Upper lobe of left lung (tissue), 6 donors: Measurements from ENCODE around the gene ADRA1B. TPM values are rescaled to one million over a fixed set of nuclear protein-coding genes. Genes with fewer than 3 reads are reported as not detected.
A peak's percentile ranks its signal among the peaks of the same experiment; 100 is the strongest.

Source experiments
- ATAC-seq, 2 donors: fragments of 200-7000 bp; cut with Tn5 transposase; one replicate each; pipeline ENCODE4 v1.9.1; 2022; ENCODE audit warnings: mild to moderate bottlenecking in 2 of 2, moderate library complexity in 2 of 2; ENCODE audit not compliant: low FRiP score in 2 of 2
- DNase-seq, 2 donors: peaks; one replicate each; pipeline ENCODE4 v3.0.0-alpha.2; 2019 to 2020
- H3K27ac ChIP-seq, 4 donors: fragments of 200-600 bp; sonication (generic); one replicate each; pipeline ENCODE4 v1.5.1; 2016 to 2019
- H3K27me3 ChIP-seq, 4 donors: fragments of 200-600 bp; sonication (generic); one replicate each; pipeline ENCODE4 v1.5.1; 2017 to 2019
- H3K36me3 ChIP-seq, 4 donors: fragments of 200-600 bp; sonication (generic); one replicate each; pipeline ENCODE4 v1.5.1; 2016 to 2019
- H3K4me1 ChIP-seq, 4 donors: fragments of 200-600 bp; sonication (generic); one replicate each; pipeline ENCODE4 v1.5.1; 2018 to 2019
- H3K4me3 ChIP-seq, 4 donors: fragments of 200-600 bp; sonication (generic); one replicate each; pipeline ENCODE4 v1.5.1; 2017 to 2019; ENCODE audit warnings: mild to moderate bottlenecking in 2 of 4, moderate library complexity in 1 of 4
- H3K9me3 ChIP-seq, 4 donors: fragments of 200-600 bp; sonication (generic); one replicate each; pipeline ENCODE4 v1.5.1; 2018 to 2019
- EP300 ChIP-seq, 4 donors: sonication (generic); formaldehyde crosslinking; IDR thresholded peaks; one replicate each; pipeline ENCODE4 v1.5.1; 2017; ENCODE audit warnings: antibody characterized with exemption in 4 of 4, control low read depth in 2 of 4
- POLR2A ChIP-seq, 4 donors: fragments of 450-650 bp; IDR thresholded peaks; one replicate each; pipeline ENCODE4 v1.5.1; 2016 to 2017; ENCODE audit warnings: antibody characterized with exemption in 4 of 4, mild to moderate bottlenecking in 2 of 4
- POLR2AphosphoS5 ChIP-seq, 2 donors: sonication (generic); formaldehyde crosslinking; IDR thresholded peaks; one replicate each; pipeline ENCODE4 v1.5.1; 2017; ENCODE audit warnings: antibody characterized with exemption in 2 of 2
- WGBS, 2 donors: methylation state at CpG; one replicate each; pipeline ENCODE4 v1.1.5; 2017 to 2018; 5-methylcytosine and 5-hydroxymethylcytosine counted together
- total RNA-seq, 6 donors: library from RNA; depleted of rRNA in 4 of 6; stranded (reverse); fragments of >200 nt in 4 of 6; gene quantifications; one replicate each; pipeline versions ENCODE4 v1.1.0 to v1.2.1, GENCODE V29; 2016 to 2021
- TF ChIP-seq, protein P1 (sequence below), 6 experiments: fragments of 450-650 bp in 4 of 6; fragments of 200-600 bp in 2 of 6; sonication (generic) in 2 of 6; IDR thresholded peaks; one replicate each; pipeline ENCODE4 v1.5.1; 2016 to 2019; ENCODE audit warnings: antibody characterized with exemption in 6 of 6
- donor health status: DM: no; HTN: no; CAD: no; lungs with moderate emphysema.
- donor health status: DM: no; HTN: yes; CAD: no; lungs with severe emphysema.

The ADRA1B gene
- total RNA-seq, 6 donors from 2014 or later, result 3.4 to 9.9 (median 5.9) TPM

DNA sequence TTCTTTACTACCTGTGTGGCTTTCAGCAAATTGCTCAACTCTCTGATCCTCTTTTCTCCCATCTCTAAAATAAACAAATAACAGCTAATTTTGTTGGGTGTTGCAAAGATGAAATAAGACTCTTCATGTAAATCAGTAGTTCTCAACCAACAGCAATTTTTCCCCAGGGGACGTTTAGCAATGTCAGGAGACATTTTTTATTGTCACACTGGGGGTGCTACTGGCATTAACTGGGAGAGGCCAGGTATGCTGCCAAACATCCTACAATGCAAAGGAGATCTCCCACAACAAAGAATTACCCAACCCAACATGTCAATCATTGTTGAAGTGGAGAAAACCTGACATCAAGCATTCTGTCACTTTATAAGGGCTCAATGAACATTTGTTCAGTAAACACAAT is 19.7 kb downstream of the ADRA1B start:
- DNase-seq, result no peak
- no peak overlapping the region for H3K27ac ChIP-seq
- no peaks in the 10 kb centered on the region for H3K9me3 ChIP-seq
- H3K36me3 ChIP-seq, result no peaks in the 10 kb centered on the region
- 52 to 75% methylated on average over 1 of the region's 1 CpG for WGBS, 2 donors
- H3K4me1 ChIP-seq, result no peaks in the 10 kb centered on the region
- no peak overlapping the region for H3K4me3 ChIP-seq
- TF ChIP-seq, protein P1, sequence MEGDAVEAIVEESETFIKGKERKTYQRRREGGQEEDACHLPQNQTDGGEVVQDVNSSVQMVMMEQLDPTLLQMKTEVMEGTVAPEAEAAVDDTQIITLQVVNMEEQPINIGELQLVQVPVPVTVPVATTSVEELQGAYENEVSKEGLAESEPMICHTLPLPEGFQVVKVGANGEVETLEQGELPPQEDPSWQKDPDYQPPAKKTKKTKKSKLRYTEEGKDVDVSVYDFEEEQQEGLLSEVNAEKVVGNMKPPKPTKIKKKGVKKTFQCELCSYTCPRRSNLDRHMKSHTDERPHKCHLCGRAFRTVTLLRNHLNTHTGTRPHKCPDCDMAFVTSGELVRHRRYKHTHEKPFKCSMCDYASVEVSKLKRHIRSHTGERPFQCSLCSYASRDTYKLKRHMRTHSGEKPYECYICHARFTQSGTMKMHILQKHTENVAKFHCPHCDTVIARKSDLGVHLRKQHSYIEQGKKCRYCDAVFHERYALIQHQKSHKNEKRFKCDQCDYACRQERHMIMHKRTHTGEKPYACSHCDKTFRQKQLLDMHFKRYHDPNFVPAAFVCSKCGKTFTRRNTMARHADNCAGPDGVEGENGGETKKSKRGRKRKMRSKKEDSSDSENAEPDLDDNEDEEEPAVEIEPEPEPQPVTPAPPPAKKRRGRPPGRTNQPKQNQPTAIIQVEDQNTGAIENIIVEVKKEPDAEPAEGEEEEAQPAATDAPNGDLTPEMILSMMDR (IDR thresholded peaks at IDR 0.05), result no peak
- TF ChIP-seq EP300 (IDR thresholded peaks at IDR 0.05) (no peak), POLR2AphosphoS5 (IDR thresholded peaks at IDR 0.05) (no peak), POLR2A (IDR thresholded peaks at IDR 0.05) (no peak)
- no peak for ATAC-seq
- H3K27me3 ChIP-seq, result no peaks in the 10 kb centered on the region

DNA sequence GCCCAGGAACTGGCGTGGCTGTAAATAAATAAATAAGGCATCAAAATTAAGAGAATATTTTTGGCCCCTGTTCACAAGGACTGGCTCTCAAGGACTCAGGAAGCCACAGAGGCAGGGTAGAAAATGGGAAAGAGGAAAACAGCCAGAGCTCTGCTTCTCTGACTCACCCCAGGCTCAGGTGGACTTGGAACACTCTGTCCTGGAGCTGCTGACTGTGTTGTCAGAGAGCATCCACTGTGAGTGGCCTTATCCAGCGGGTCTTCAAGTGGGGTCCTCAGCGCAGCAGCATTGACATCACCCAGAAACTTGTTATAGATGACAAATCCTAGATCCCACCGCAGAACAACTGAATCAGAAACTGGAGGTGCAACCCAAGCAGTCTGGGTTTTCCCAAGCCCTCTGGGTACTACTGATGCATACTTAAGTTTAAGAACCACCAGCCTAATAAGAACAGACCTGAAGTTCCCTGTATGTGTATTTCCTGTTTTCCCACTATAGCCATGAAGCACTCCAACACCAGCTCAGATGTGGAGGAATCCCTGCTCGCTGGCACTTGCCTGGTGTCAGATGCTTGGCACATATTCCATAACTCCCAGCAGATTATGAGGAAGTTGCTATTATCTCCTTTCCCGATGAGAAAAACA is 20.5 kb downstream of the ADRA1B start:
- Histone ChIP-seq H3K9me3 (no peaks in the 10 kb centered on the region), H3K27ac (no peak overlapping the region), H3K4me1 (no peaks in the 10 kb centered on the region), H3K27me3 (no peaks in the 10 kb centered on the region), H3K36me3 (no peaks in the 10 kb centered on the region), H3K4me3 (no peak overlapping the region)
- ATAC-seq (peak in 1 of 2 donors; percentile 20), DNase-seq (no peak)
- 63 to 76% methylated on average over 4 to 6 of the region's 6 CpGs for WGBS, 2 donors
- TF ChIP-seq EP300 (IDR thresholded peaks at IDR 0.05), result no peak
- no peak for TF ChIP-seq POLR2A (IDR thresholded peaks at IDR 0.05)
- TF ChIP-seq POLR2AphosphoS5 (IDR thresholded peaks at IDR 0.05), result no peak
- TF ChIP-seq, protein P1 (IDR thresholded peaks at IDR 0.05), result no peak

DNA sequence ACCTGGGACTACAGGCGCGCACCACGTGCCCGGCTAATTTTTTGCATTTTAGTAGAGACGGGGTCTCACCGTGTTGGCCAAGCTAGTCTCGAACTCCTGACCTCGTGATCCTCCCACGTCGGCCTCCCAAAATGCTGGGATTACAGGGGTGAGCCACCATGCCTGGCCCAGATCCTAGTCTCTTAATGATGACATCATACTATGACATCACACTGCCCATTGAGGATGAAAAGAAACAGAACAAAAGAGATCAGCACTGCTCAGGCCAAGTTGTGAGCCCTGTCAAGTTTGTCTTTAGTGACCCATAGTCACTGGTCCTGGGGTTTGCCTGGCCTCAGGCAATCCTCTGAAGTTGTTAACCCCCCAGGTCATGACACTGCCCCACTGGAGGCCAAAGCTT is 21.3 kb downstream of the ADRA1B start:
- no peaks in the 10 kb centered on the region for H3K4me1 ChIP-seq
- 95 to 98% methylated on average over 10 of the region's 10 CpGs for WGBS, 2 donors
- DNase-seq, result no peak
- ATAC-seq, result no peak
- no peaks in the 10 kb centered on the region for H3K9me3 ChIP-seq
- no peak overlapping the region for H3K27ac ChIP-seq
- no peak for TF ChIP-seq EP300 (IDR thresholded peaks at IDR 0.05)
- TF ChIP-seq POLR2A (IDR thresholded peaks at IDR 0.05), result no peak
- H3K27me3 ChIP-seq, result no peaks in the 10 kb centered on the region
- H3K36me3 ChIP-seq, result no peaks in the 10 kb centered on the region
- no peak overlapping the region for H3K4me3 ChIP-seq

- ATAC-seq (no peak), DNase-seq (no peak)
- Histone ChIP-seq H3K9me3 (no peaks in the 10 kb centered on the region), H3K4me3 (no peak overlapping the region), H3K27me3 (no peaks in the 10 kb centered on the region), H3K4me1 (no peaks in the 10 kb centered on the region), H3K36me3 (no peaks in the 10 kb centered on the region), H3K27ac (no peak overlapping the region)
- WGBS, 2 donors, result 77 to 82% methylated on average over 5 of the region's 5 CpGs
- no peak for TF ChIP-seq POLR2A (IDR thresholded peaks at IDR 0.05)
These were observed 27.0 kb downstream of the ADRA1B start for GRCh38 chr5:159943326-159943725.

DNA sequence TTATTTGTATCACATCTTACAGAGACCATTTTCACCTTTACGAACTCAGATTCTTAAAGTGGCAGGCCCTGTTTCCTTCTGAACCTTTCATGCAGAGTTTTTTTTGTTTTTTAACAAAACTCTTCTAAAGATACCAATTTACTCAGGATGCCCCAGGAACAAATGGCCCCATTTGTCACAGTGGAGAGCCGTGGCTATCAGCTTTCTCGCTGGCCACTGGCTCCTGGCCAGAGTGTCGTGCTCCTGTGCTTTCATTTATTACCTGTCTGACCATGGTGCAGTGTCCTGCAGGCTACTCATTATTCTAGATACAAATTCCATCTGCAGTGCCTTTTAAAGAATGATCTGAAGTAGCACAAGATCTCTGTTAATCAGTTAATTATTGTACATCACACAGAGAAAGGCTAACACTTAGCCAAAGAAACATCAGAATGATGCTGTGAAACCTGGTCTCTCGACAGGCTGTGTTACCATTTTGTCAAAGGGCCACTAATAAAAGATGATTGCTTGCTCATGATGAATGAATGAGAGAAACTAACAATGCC is 27.8 kb downstream of the ADRA1B start:
- ATAC-seq, result no peak
- Histone ChIP-seq H3K4me1 (no peaks in the 10 kb centered on the region), H3K36me3 (no peaks in the 10 kb centered on the region), H3K27ac (no peak overlapping the region), H3K4me3 (no peak overlapping the region), H3K9me3 (no peaks in the 10 kb centered on the region), H3K27me3 (no peaks in the 10 kb centered on the region)
- DNase-seq, result no peak
- 79 to 89% methylated on average over 5 of the region's 5 CpGs for WGBS, 2 donors
- TF ChIP-seq POLR2A (IDR thresholded peaks at IDR 0.05) (no peak), EP300 (IDR thresholded peaks at IDR 0.05) (no peak), POLR2AphosphoS5 (IDR thresholded peaks at IDR 0.05) (no peak)
- TF ChIP-seq, protein P1 (IDR thresholded peaks at IDR 0.05), result no peak

DNA sequence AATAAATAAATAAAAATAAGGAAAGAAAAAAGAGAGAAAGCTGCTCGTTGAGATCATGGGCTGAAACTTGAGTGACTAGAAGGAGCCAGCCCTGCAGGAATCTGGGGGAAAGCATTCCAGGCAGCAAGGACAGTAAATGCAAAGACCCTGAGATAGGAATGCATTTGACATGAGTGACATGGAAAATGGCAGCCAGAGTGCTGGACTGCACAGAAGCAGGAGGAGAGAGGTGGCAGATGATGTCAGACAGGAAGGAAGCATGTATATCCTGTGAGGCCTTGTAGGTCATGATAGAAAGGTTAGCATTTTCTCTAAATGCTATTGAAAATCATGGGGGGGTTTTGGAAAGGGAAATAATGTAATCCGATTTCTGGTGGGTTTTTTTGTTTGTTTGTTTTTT is 29.1 kb downstream of the ADRA1B start:
- Histone ChIP-seq H3K9me3 (no peaks in the 10 kb centered on the region), H3K36me3 (no peaks in the 10 kb centered on the region), H3K27ac (no peak overlapping the region), H3K27me3 (no peaks in the 10 kb centered on the region), H3K4me3 (no peak overlapping the region), H3K4me1 (no peaks in the 10 kb centered on the region)
- no peak for DNase-seq
- 69 to 70% methylated on average over 2 of the region's 2 CpGs for WGBS, 2 donors
- no peak for ATAC-seq
- no peak for TF ChIP-seq POLR2A (IDR thresholded peaks at IDR 0.05)
- TF ChIP-seq, protein P1 (IDR thresholded peaks at IDR 0.05), result no peak
- no peak for TF ChIP-seq EP300 (IDR thresholded peaks at IDR 0.05)
- no peak for TF ChIP-seq POLR2AphosphoS5 (IDR thresholded peaks at IDR 0.05)
